Measurements from ENCODE around the gene SPAAR. TPM values are rescaled to one million over a fixed set of nuclear protein-coding genes. Genes with fewer than 3 reads are reported as not detected.
"Not testable (repeated sequence)": the region's sequence is repeated elsewhere in the genome, so short reads cannot be mapped to it uniquely, and the experiment has no call there.

The SPAAR gene
- total RNA-seq, 1 experiment from 2014 or later = 0.12 TPM

GRCh38 chr9:35923598-35923926, 14.3 kb downstream of the SPAAR start:
- no peak for DNase-seq (ENCODE audit: low spot score)

GRCh38 chr9:35923927-35924763, 14.9 kb downstream of the SPAAR start:
- peak; percentile 89 for DNase-seq (ENCODE audit: low spot score)

- DNase-seq (ENCODE audit: low spot score) = no peak
Observed at GRCh38 chr9:35928591-35929452, 19.5 kb downstream of the SPAAR start.

- no peak for DNase-seq (ENCODE audit: low spot score)
Observed at GRCh38 chr9:35929453-35929718, 20.1 kb downstream of the SPAAR start.

- DNase-seq (ENCODE audit: low spot score) = no peak
Observed at GRCh38 chr9:35930521-35930920, 21.2 kb downstream of the SPAAR start.

- DNase-seq (ENCODE audit: low spot score) = no peak
Observed at GRCh38 chr9:35930989-35931388, 21.7 kb downstream of the SPAAR start.

- DNase-seq (ENCODE audit: low spot score) = no peak
Observed at GRCh38 chr9:35932735-35933134, 23.4 kb downstream of the SPAAR start.

GRCh38 chr9:35933550-35934067, 24.3 kb downstream of the SPAAR start:
- DNase-seq (ENCODE audit: low spot score) = no peak

GRCh38 chr9:35934069-35934468, 24.8 kb downstream of the SPAAR start:
- not testable (repeated sequence) for DNase-seq (ENCODE audit: low spot score)

GRCh38 chr9:35935261-35935660, 26.0 kb downstream of the SPAAR start:
- DNase-seq (ENCODE audit: low spot score) = no peak

GRCh38 chr9:35935755-35936509, 26.6 kb downstream of the SPAAR start:
- no peak for DNase-seq (ENCODE audit: low spot score)

GRCh38 chr9:35937227-35937626, 27.9 kb downstream of the SPAAR start:
- DNase-seq (ENCODE audit: low spot score) = no peak

- DNase-seq (ENCODE audit: low spot score) = no peak
Observed at GRCh38 chr9:35938474-35939356, 29.4 kb downstream of the SPAAR start.

- DNase-seq (ENCODE audit: low spot score) = no peak
Observed at GRCh38 chr9:35939679-35940250, 30.5 kb downstream of the SPAAR start.

GRCh38 chr9:35940458-35941407, 31.4 kb downstream of the SPAAR start:
- DNase-seq (ENCODE audit: low spot score) = no peak

- DNase-seq (ENCODE audit: low spot score) = no peak
Observed at GRCh38 chr9:35942286-35942685, 33.0 kb downstream of the SPAAR start.

GRCh38 chr9:35944173-35944572, 34.9 kb downstream of the SPAAR start:
- DNase-seq (ENCODE audit: low spot score) = no peak

GRCh38 chr9:35944841-35945240, 35.6 kb downstream of the SPAAR start:
- no peak for DNase-seq (ENCODE audit: low spot score)

- DNase-seq (ENCODE audit: low spot score) = peak; percentile 97
Observed at GRCh38 chr9:35945341-35946018, 36.2 kb downstream of the SPAAR start.
